Stimulated activated effector memory CD8-positive, alpha-beta T cell treated with anti-CD3 and anti-CD28 coated beads, Interleukin-12 subunit alpha, Interleukin-12 subunit beta, amount 100 ng/mL, for 72 hours (primary cell): ENCODE data around the gene HMGN1.
A peak's percentile ranks its signal among the peaks of the same experiment; 100 is the strongest.

Experiments
- ATAC-seq: fragments of 150-1000 bp; cut with Tn5 transposase; 2 replicates; pipeline ENCODE4 v1.10.0; 2021
- DNase-seq, 2 donors: peaks; one replicate each; pipeline ENCODE4 v3.0.0; 2021 to 2022; ENCODE audit warnings: low spot score in 2 of 2
- H3K27ac Mint-ChIP-seq: one replicate; pipeline ENCODE4 v1.8.0; 2022; ENCODE audit warnings: mild to moderate bottlenecking, mixed read lengths
- H3K36me3 Mint-ChIP-seq: one replicate; pipeline ENCODE4 v1.8.0; 2022; ENCODE audit warnings: mild to moderate bottlenecking, mixed read lengths
- H3K4me1 Mint-ChIP-seq: one replicate; pipeline ENCODE4 v1.8.0; 2022; ENCODE audit warnings: mixed read lengths
- H3K4me3 Mint-ChIP-seq: one replicate; pipeline ENCODE4 v1.8.0; 2022; ENCODE audit warnings: mild to moderate bottlenecking, mixed read lengths
- H3K9me3 Mint-ChIP-seq: one replicate; pipeline ENCODE4 v1.8.0; 2022; ENCODE audit warnings: mixed read lengths

HMGN1 gene

GRCh38 chr21:39312112-39313041, 36.5 kb downstream of the HMGN1 start:
- DNase-seq = peak; percentile 94 to 98
- Mint-ChIP-seq H3K4me1 (peaks cover 59% of the 10 kb centered on the region), H3K9me3 (no peaks in the 10 kb centered on the region), H3K27ac (peak overlapping the region; percentile 95), H3K4me3 (peak overlapping the region; percentile 92), H3K36me3 (peaks cover 67% of the 10 kb centered on the region)
- ATAC-seq = peak; percentile 81

GRCh38 chr21:39311164-39311563, 37.7 kb downstream of the HMGN1 start:
- Mint-ChIP-seq H3K27ac (peak overlapping the region; percentile 95), H3K9me3 (no peaks in the 10 kb centered on the region), H3K4me3 (no peak overlapping the region), H3K4me1 (peaks cover 56% of the 10 kb centered on the region), H3K36me3 (peaks cover 75% of the 10 kb centered on the region)
- no peak for ATAC-seq
- DNase-seq = no peak

- DNase-seq (no peak), ATAC-seq (no peak)
- no peaks in the 10 kb centered on the region for H3K9me3 Mint-ChIP-seq
- H3K36me3 Mint-ChIP-seq = peaks cover 92% of the 10 kb centered on the region
- H3K4me1 Mint-ChIP-seq = peaks cover 45% of the 10 kb centered on the region
- H3K27ac Mint-ChIP-seq = no peak overlapping the region
- no peak overlapping the region for H3K4me3 Mint-ChIP-seq
Observed at GRCh38 chr21:39307466-39307865, 41.4 kb downstream of the HMGN1 start.

- peaks cover 100% of the 10 kb centered on the region for H3K36me3 Mint-ChIP-seq
- ATAC-seq (no peak), DNase-seq (no peak)
- H3K4me1 Mint-ChIP-seq = peaks cover 28% of the 10 kb centered on the region
- no peaks in the 10 kb centered on the region for H3K9me3 Mint-ChIP-seq
- no peak overlapping the region for H3K4me3 Mint-ChIP-seq
- H3K27ac Mint-ChIP-seq = peak overlapping the region; percentile 11
Observed at GRCh38 chr21:39300587-39300986, 48.3 kb downstream of the HMGN1 start.

- H3K4me1 Mint-ChIP-seq = peaks cover 22% of the 10 kb centered on the region
- H3K9me3 Mint-ChIP-seq = no peaks in the 10 kb centered on the region
- ATAC-seq (no peak), DNase-seq (no peak)
- H3K27ac Mint-ChIP-seq = no peak overlapping the region
- H3K4me3 Mint-ChIP-seq = no peak overlapping the region
- peaks cover 100% of the 10 kb centered on the region for H3K36me3 Mint-ChIP-seq
Observed at GRCh38 chr21:39296891-39297290, 52.0 kb downstream of the HMGN1 start.
